Measurements from ENCODE around the gene ZC2HC1C. TPM values are rescaled to one million over a fixed set of nuclear protein-coding genes. Genes with fewer than 3 reads are reported as not detected.
A peak's percentile ranks its signal among the peaks of the same experiment; 100 is the strongest.

The ZC2HC1C gene
- total and polyA plus RNA-seq, 2 of the 13 experiments (the other 11 are each of a cell fraction or from before 2014, with no cell fraction given): 3.3 to 3.5 TPM

GRCh38 chr14:75088566-75089373 lies 19.3 kb downstream of the ZC2HC1C start:
- DNase-seq (ENCODE audit: low spot score): peak; percentile 62
- in situ Hi-C loops (cut with HindIII; ENCODE audit: extremely low pct_ligation_motif_present, low pct_unique_long_range_greater_than_20kb): no loop called here

More at GRCh38 chr14:75088566-75089373, 19.3 kb downstream of the ZC2HC1C start:
- Histone ChIP-seq H3K79me2 (ENCODE audit: insufficient read depth, low read length) (no peaks in the 10 kb centered on the region), H3K27me3 (ENCODE audit: control insufficient read depth in 1 of 2, insufficient read depth in 2 of 2, low read length in 2 of 2) (no peaks in the 10 kb centered on the region), H3K4me1 (ENCODE audit: insufficient read depth, low read length) (no peaks in the 10 kb centered on the region), H3K27ac (ENCODE audit: extremely low read length, insufficient read depth, low read length) (no peak overlapping the region), H3K4me2 (ENCODE audit: low read depth, low read length) (no peak overlapping the region), H3K9me3 (ENCODE audit: low read length) (no peaks in the 10 kb centered on the region), H4K20me1 (ENCODE audit: insufficient read depth, low read length) (no peaks in the 10 kb centered on the region), H2AFZ (ENCODE audit: low read length) (no peak overlapping the region), H3K36me3 (replicated peaks in 1 of 2; ENCODE audit: control insufficient read depth in 1 of 2, insufficient read depth in 2 of 2, low read length in 2 of 2) (peaks cover 12 to 43% of the 10 kb centered on the region in 2 experiments), H3K9ac (ENCODE audit: insufficient read depth, low read depth, low read length) (no peak overlapping the region), H3K4me3 (replicated peaks in 1 of 3; ENCODE audit: insufficient read depth in 1 of 3, low read depth in 2 of 3, low read length in 3 of 3) (no peak overlapping the region)
- TF ChIP-seq RFX5 (IDR thresholded peaks at IDR 0.05; ENCODE audit: low read depth, low read length): peak; percentile 58
- TF ChIP-seq KAT8 (CRISPR knock-in tag; IDR thresholded peaks at IDR 0.05): no peak
- 0 out of 2 replicates have a peak, but pooled peaks have one; percentile 15 for TF ChIP-seq FOXO4 (CRISPR knock-in tag; conservative IDR thresholded peaks at IDR 0.05)
- peak; percentile 87 for TF ChIP-seq SMC3 (IDR thresholded peaks at IDR 0.05; ENCODE audit: low read length)
- TF ChIP-seq ZNF124 (CRISPR knock-in tag; IDR thresholded peaks at IDR 0.05): no peak
- peak; percentile 98 for TF ChIP-seq STAG1 (CRISPR knock-in tag; IDR thresholded peaks at IDR 0.05)
- TF ChIP-seq CTCF (CRISPR knock-in tag; IDR thresholded peaks at IDR 0.05): peak; percentile 88
- TF ChIP-seq RAD21 (CRISPR knock-in tag; IDR thresholded peaks at IDR 0.05): peak; percentile 84
- peak; percentile 36; the same call in 1 of the 2 replicates for TF ChIP-seq ERF (CRISPR knock-in tag; IDR thresholded peaks at IDR 0.05)
- no peak for TF ChIP-seq HOXD1 (CRISPR knock-in tag; IDR thresholded peaks at IDR 0.05)
- 0 out of 2 replicates have a peak, but pooled peaks have one; percentile 42 for TF ChIP-seq ZNF121 (CRISPR knock-in tag; IDR thresholded peaks at IDR 0.05)
- TF ChIP-seq, protein P1, sequence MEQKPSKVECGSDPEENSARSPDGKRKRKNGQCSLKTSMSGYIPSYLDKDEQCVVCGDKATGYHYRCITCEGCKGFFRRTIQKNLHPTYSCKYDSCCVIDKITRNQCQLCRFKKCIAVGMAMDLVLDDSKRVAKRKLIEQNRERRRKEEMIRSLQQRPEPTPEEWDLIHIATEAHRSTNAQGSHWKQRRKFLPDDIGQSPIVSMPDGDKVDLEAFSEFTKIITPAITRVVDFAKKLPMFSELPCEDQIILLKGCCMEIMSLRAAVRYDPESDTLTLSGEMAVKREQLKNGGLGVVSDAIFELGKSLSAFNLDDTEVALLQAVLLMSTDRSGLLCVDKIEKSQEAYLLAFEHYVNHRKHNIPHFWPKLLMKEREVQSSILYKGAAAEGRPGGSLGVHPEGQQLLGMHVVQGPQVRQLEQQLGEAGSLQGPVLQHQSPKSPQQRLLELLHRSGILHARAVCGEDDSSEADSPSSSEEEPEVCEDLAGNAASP (CRISPR knock-in tag; IDR thresholded peaks at IDR 0.05; ENCODE audit: borderline replicate concordance): 0 out of 2 replicates have a peak, but pooled peaks have one; percentile 27
- ATAC-seq (peak; percentile 87), FAIRE-seq (peak; percentile 84)
- WGBS (ENCODE audit: low lambda C conversion rate): 61% methylated on average over 7 of the region's 7 CpGs
- POLR2A ChIA-PET: interaction anchor here (1.1 to 1.3 kb wide), 3 partner anchors 144 to 167 kb away, joined by 3 read pairs; partner anchors contain the start of gene RPS6KL1
- CTCF ChIA-PET (ENCODE audit: low intra/inter-chr PET ratio, low total read pairs): interaction anchor here (0.6 to 2.8 kb wide), 3 partner anchors 143 to 230 kb away, joined by 3 to 44 read pairs (median 11); no protein-coding TSS in a partner anchor
- intact Hi-C loops (cut with micrococcal nuclease; ENCODE audit: unreplicated experiment): loop anchor here (1.0 kb wide), 2 partner anchors 142 to 174 kb away; no protein-coding TSS in a partner anchor
- BruUV-seq (replicated peaks): no TSS peak
